Parathyroid adenoma (tissue), 2 donors: ENCODE results near the gene CNNM4.

ENCODE experiments used
- H2AFZ ChIP-seq: fragments of 300-600 bp; sonication (generic); one replicate; pipeline ENCODE4 v1.7.0; 2017; ENCODE audit warnings: antibody characterized with exemption, mild to moderate bottlenecking
- H3K27ac ChIP-seq: fragments of 300-600 bp; sonication (generic); one replicate; pipeline ENCODE4 v1.7.0; 2017
- H3K27me3 ChIP-seq: fragments of 300-600 bp; sonication (generic); one replicate; pipeline ENCODE4 v1.7.0; 2017; ENCODE audit warnings: low read length; ENCODE audit not compliant: control insufficient read depth, insufficient read depth
- H3K36me3 ChIP-seq: fragments of 300-600 bp; sonication (generic); one replicate; pipeline ENCODE4 v1.7.0; 2017; ENCODE audit warnings: low read length; ENCODE audit not compliant: control insufficient read depth, insufficient read depth
- H3K4me1 ChIP-seq: fragments of 300-600 bp; sonication (generic); one replicate; pipeline ENCODE4 v1.7.0; 2017; ENCODE audit warnings: control low read depth
- H3K4me2 ChIP-seq: fragments of 300-600 bp; sonication (generic); one replicate; pipeline ENCODE4 v1.7.0; 2017; ENCODE audit warnings: low read length
- H3K4me3 ChIP-seq: fragments of 300-600 bp; sonication (generic); one replicate; pipeline ENCODE4 v1.7.0; 2017; ENCODE audit warnings: low read depth, low read length
- H3K79me2 ChIP-seq: fragments of 300-600 bp; sonication (generic); one replicate; pipeline ENCODE4 v1.7.0; 2017; ENCODE audit warnings: control low read depth
- H3K9ac ChIP-seq: fragments of 300-600 bp; sonication (generic); one replicate; pipeline ENCODE4 v1.7.0; 2017; ENCODE audit warnings: mild to moderate bottlenecking
- H3K9me3 ChIP-seq: fragments of 300-600 bp; sonication (generic); one replicate; pipeline ENCODE4 v1.7.0; 2017; ENCODE audit warnings: low read length; ENCODE audit not compliant: control insufficient read depth
- CTCF ChIP-seq: fragments of 300-600 bp; sonication (generic); IDR thresholded peaks from one replicate; pipeline ENCODE4 v1.7.0; 2017; ENCODE audit warnings: antibody characterized with exemption, mild to moderate bottlenecking
- donor health status: primary hyperparathyroidism.

The CNNM4 gene

GRCh38 chr2:96760986-96761832 is 507 bp downstream of the CNNM4 start:
- Histone ChIP-seq H3K9ac (no peak overlapping the region), H3K9me3 (no peaks in the 10 kb centered on the region), H3K27me3 (no peaks in the 10 kb centered on the region), H3K4me2 (peak overlapping the region; percentile 98), H3K4me1 (peaks cover 14% of the 10 kb centered on the region), H3K27ac (no peak overlapping the region), H3K36me3 (no peaks in the 10 kb centered on the region), H2AFZ (peak overlapping the region; percentile 78), H3K79me2 (no peaks in the 10 kb centered on the region), H3K4me3 (peak overlapping the region; percentile 60)
- no peak for TF ChIP-seq CTCF

- H3K9ac ChIP-seq: no peak overlapping the region
- no peaks in the 10 kb centered on the region for H3K36me3 ChIP-seq
- no peaks in the 10 kb centered on the region for H3K79me2 ChIP-seq
- peak overlapping the region; percentile 98 for H3K4me2 ChIP-seq
- H3K27me3 ChIP-seq: no peaks in the 10 kb centered on the region
- H3K4me3 ChIP-seq: peak overlapping the region; percentile 31
- H2AFZ ChIP-seq: peak overlapping the region; percentile 70
- no peak for TF ChIP-seq CTCF
- peak overlapping the region; percentile 57 for H3K27ac ChIP-seq
- peaks cover 14% of the 10 kb centered on the region for H3K4me1 ChIP-seq
- no peaks in the 10 kb centered on the region for H3K9me3 ChIP-seq
Measured at GRCh38 chr2:96762529-96763311, 2.0 kb downstream of the CNNM4 start.

GRCh38 chr2:96763511-96764252 is 3.0 kb downstream of the CNNM4 start:
- peak overlapping the region; percentile 31 for H3K4me3 ChIP-seq
- H3K4me1 ChIP-seq: peaks cover 14% of the 10 kb centered on the region
- peak; percentile 27 for TF ChIP-seq CTCF
- H3K36me3 ChIP-seq: no peaks in the 10 kb centered on the region
- H2AFZ ChIP-seq: peak overlapping the region; percentile 70
- no peak overlapping the region for H3K9ac ChIP-seq
- H3K9me3 ChIP-seq: no peaks in the 10 kb centered on the region
- peak overlapping the region; percentile 98 for H3K4me2 ChIP-seq
- no peaks in the 10 kb centered on the region for H3K27me3 ChIP-seq
- peak overlapping the region; percentile 57 for H3K27ac ChIP-seq
- H3K79me2 ChIP-seq: no peaks in the 10 kb centered on the region

GRCh38 chr2:96764253-96764637 is 3.5 kb downstream of the CNNM4 start:
- Histone ChIP-seq H3K27me3 (no peaks in the 10 kb centered on the region), H3K27ac (no peak overlapping the region), H3K9me3 (no peaks in the 10 kb centered on the region), H3K4me2 (no peak overlapping the region), H3K79me2 (no peaks in the 10 kb centered on the region), H2AFZ (peak overlapping the region; percentile 38), H3K9ac (no peak overlapping the region), H3K36me3 (no peaks in the 10 kb centered on the region), H3K4me1 (peaks cover 14% of the 10 kb centered on the region), H3K4me3 (no peak overlapping the region)
- TF ChIP-seq CTCF: no peak
